ENCODE measurements around the gene ITPRID2.

Gene ITPRID2

GRCh38 chr2:181947273-181947672 lies 55.7 kb downstream of the ITPRID2 start:
- no peak for DNase-seq (ENCODE audit: low read depth)
- no peak for TF ChIP-seq CTCF (IDR thresholded peaks at IDR 0.05; ENCODE audit: low read length, missing control alignments)
- H3K4me3 ChIP-seq (replicated peaks; ENCODE audit: low read depth, low read length): no peak overlapping the region

GRCh38 chr2:181948227-181948626 lies 56.7 kb downstream of the ITPRID2 start:
- H3K4me3 ChIP-seq (replicated peaks; ENCODE audit: low read depth, low read length): no peak overlapping the region
- DNase-seq (ENCODE audit: low read depth): no peak
- TF ChIP-seq CTCF (IDR thresholded peaks at IDR 0.05; ENCODE audit: low read length, missing control alignments): no peak

- peak; percentile 15 for DNase-seq (ENCODE audit: low read depth)
- no peak for TF ChIP-seq CTCF (IDR thresholded peaks at IDR 0.05; ENCODE audit: low read length, missing control alignments)
- H3K4me3 ChIP-seq (replicated peaks; ENCODE audit: low read depth, low read length): no peak overlapping the region
Observed at GRCh38 chr2:181949047-181949446, 57.5 kb downstream of the ITPRID2 start.

- H3K4me3 ChIP-seq (replicated peaks; ENCODE audit: low read depth, low read length): no peak overlapping the region
- no peak for DNase-seq (ENCODE audit: low read depth)
- no peak for TF ChIP-seq CTCF (IDR thresholded peaks at IDR 0.05; ENCODE audit: low read length, missing control alignments)
Observed at GRCh38 chr2:181952404-181953226, 61.1 kb downstream of the ITPRID2 start.

GRCh38 chr2:181953881-181954537 lies 62.5 kb downstream of the ITPRID2 start:
- TF ChIP-seq CTCF (IDR thresholded peaks at IDR 0.05; ENCODE audit: low read length, missing control alignments): peak; percentile 68
- DNase-seq (ENCODE audit: low read depth): peak; percentile 78
- peak overlapping the region; percentile 39 for H3K4me3 ChIP-seq (replicated peaks; ENCODE audit: low read depth, low read length)

GRCh38 chr2:181954538-181954883 lies 63.0 kb downstream of the ITPRID2 start:
- no peak for DNase-seq (ENCODE audit: low read depth)
- TF ChIP-seq CTCF (IDR thresholded peaks at IDR 0.05; ENCODE audit: low read length, missing control alignments): no peak
- H3K4me3 ChIP-seq (replicated peaks; ENCODE audit: low read depth, low read length): peak overlapping the region; percentile 39

Measured in fibroblast of pulmonary artery (primary cell).